H9 (cell line): ENCODE measurements around the gene F5. TPM values are rescaled to one million over a fixed set of nuclear protein-coding genes. Genes with fewer than 3 reads are reported as not detected.

ENCODE experiments used
- DNase-seq: peaks from one replicate; pipeline ENCODE4 v3.0.0-alpha.2; 2017
- H2AFZ ChIP-seq: one replicate; pipeline ENCODE4 v1.6.1; 2013; ENCODE audit warnings: mild to moderate bottlenecking, low read length, control low read depth, moderate library complexity
- H2AK5ac ChIP-seq: 2 replicates; pipeline ENCODE4 v1.6.1; 2013; ENCODE audit warnings: low read length, control low read depth, mixed read lengths; ENCODE audit not compliant: insufficient read length
- H2BK120ac ChIP-seq: one replicate; pipeline ENCODE4 v1.6.1; 2013; ENCODE audit warnings: low read depth, mild to moderate bottlenecking, low read length, control low read depth, inconsistent platforms; ENCODE audit not compliant: poor library complexity, severe bottlenecking
- H2BK12ac ChIP-seq: 2 replicates; pipeline ENCODE4 v1.6.1; 2013; ENCODE audit warnings: low read length, control low read depth, mixed read lengths, low read depth; ENCODE audit not compliant: insufficient read length
- H2BK15ac ChIP-seq: 2 replicates; pipeline ENCODE4 v1.6.1; 2013; ENCODE audit warnings: low read depth, low read length, control low read depth
- H2BK20ac ChIP-seq: one replicate; pipeline ENCODE4 v1.6.1; 2013; ENCODE audit warnings: low read depth, mild to moderate bottlenecking, low read length, control low read depth, inconsistent platforms; ENCODE audit not compliant: poor library complexity, severe bottlenecking
- H2BK5ac ChIP-seq: 2 replicates; pipeline ENCODE4 v1.6.1; 2013; ENCODE audit warnings: low read length, control low read depth, mixed read lengths; ENCODE audit not compliant: insufficient read length
- H3K14ac ChIP-seq: 2 replicates; pipeline ENCODE4 v1.6.1; 2013; ENCODE audit warnings: low read length, control low read depth; ENCODE audit not compliant: insufficient read depth
- H3K18ac ChIP-seq: 2 replicates; pipeline ENCODE4 v1.6.1; 2013; ENCODE audit warnings: low read depth, mild to moderate bottlenecking, mixed read lengths, low read length, control low read depth; ENCODE audit not compliant: insufficient read length
- H3K23ac ChIP-seq: 2 replicates; pipeline ENCODE4 v1.6.1; 2013; ENCODE audit warnings: low read length, control low read depth, mixed read lengths, low read depth; ENCODE audit not compliant: insufficient read length
- H3K23me2 ChIP-seq: 2 replicates; pipeline ENCODE4 v1.6.1; 2013; ENCODE audit warnings: low read depth, mild to moderate bottlenecking, mixed read lengths, low read length, control low read depth; ENCODE audit not compliant: insufficient read length, poor library complexity, severe bottlenecking
- H3K27ac ChIP-seq: 2 replicates; pipeline ENCODE4 v1.5.1; 2013; ENCODE audit warnings: low read length, control low read depth, mixed read lengths, low read depth; ENCODE audit not compliant: insufficient read length
- H3K27me3 ChIP-seq: 2 replicates; pipeline ENCODE4 v1.6.1; 2013; ENCODE audit warnings: low read length, control low read depth, inconsistent platforms; ENCODE audit not compliant: insufficient read depth
- H3K4ac ChIP-seq: 2 replicates; pipeline ENCODE4 v1.6.1; 2013; ENCODE audit warnings: low read depth, mild to moderate bottlenecking, control low read depth, inconsistent platforms, low read length, moderate library complexity
- H3K4me1 ChIP-seq: 2 replicates; pipeline ENCODE4 v1.6.1; 2013; ENCODE audit warnings: low read length, control low read depth, inconsistent platforms; ENCODE audit not compliant: insufficient read depth
- H3K4me2 ChIP-seq: 2 replicates; pipeline ENCODE4 v1.6.1; 2013; ENCODE audit warnings: low read length, control low read depth, mixed read lengths; ENCODE audit not compliant: insufficient read length, insufficient read depth
- H3K56ac ChIP-seq: 2 replicates; pipeline ENCODE4 v1.6.1; 2013; ENCODE audit warnings: low read depth, mild to moderate bottlenecking, mixed read lengths, low read length, control low read depth; ENCODE audit not compliant: insufficient read length
- H3K79me1 ChIP-seq: 2 replicates; pipeline ENCODE4 v1.6.1; 2013; ENCODE audit warnings: low read depth, mild to moderate bottlenecking, moderate library complexity, low read length, control low read depth, inconsistent platforms; ENCODE audit not compliant: insufficient read depth, poor library complexity, severe bottlenecking
- H3K79me2 ChIP-seq: 2 replicates; pipeline ENCODE4 v1.6.1; 2013; ENCODE audit warnings: low read length, control low read depth, inconsistent platforms; ENCODE audit not compliant: insufficient read depth
- H3K9ac ChIP-seq: 2 replicates; pipeline ENCODE4 v1.6.1; 2013; ENCODE audit warnings: low read length, control low read depth, mixed read lengths; ENCODE audit not compliant: insufficient read length; ENCODE audit errors: extremely low read depth
- H3K9me3 ChIP-seq: one replicate; pipeline ENCODE4 v1.6.1; 2013; ENCODE audit warnings: low read depth, low read length, inconsistent platforms; ENCODE audit not compliant: control insufficient read depth
- H3T11ph ChIP-seq: one replicate; pipeline ENCODE4 v1.6.1; 2013; ENCODE audit warnings: mild to moderate bottlenecking, low read length, control low read depth, inconsistent platforms
- H4K20me1 ChIP-seq: one replicate; pipeline ENCODE4 v1.6.1; 2013; ENCODE audit not compliant: control insufficient read depth, insufficient read length, insufficient read depth
- H4K5ac ChIP-seq: 2 replicates; pipeline ENCODE4 v1.6.1; 2013; ENCODE audit warnings: low read depth, mild to moderate bottlenecking, mixed read lengths, low read length, control low read depth; ENCODE audit not compliant: insufficient read length
- H4K8ac ChIP-seq: replicated peaks from 2 replicates; pipeline ENCODE4 v1.6.1; 2013; ENCODE audit warnings: low read length, control low read depth, mixed read lengths, low read depth; ENCODE audit not compliant: insufficient read length
- H4K91ac ChIP-seq: 2 replicates; pipeline ENCODE4 v1.6.1; 2013; ENCODE audit warnings: low read depth, mild to moderate bottlenecking, moderate library complexity, mixed read lengths, low read length, control low read depth; ENCODE audit not compliant: insufficient read length
- H3K27ac Mint-ChIP-seq, 3 experiments: 2 replicates in 2 of 3; 3 replicates in 1 of 3; pipeline ENCODE4 v1.8.0; 2020 to 2021; ENCODE audit warnings: mixed read lengths in 3 of 3, mild to moderate bottlenecking in 1 of 3, moderate library complexity in 1 of 3
- H3K27me3 Mint-ChIP-seq: 2 replicates; pipeline ENCODE4 v1.8.0; 2021; ENCODE audit warnings: low read depth, mild to moderate bottlenecking, moderate library complexity, mixed read lengths
- H3K36me3 Mint-ChIP-seq, 3 experiments: 2 replicates in 2 of 3; 3 replicates in 1 of 3; pipeline ENCODE4 v1.8.0; 2020 to 2021; ENCODE audit warnings: low read depth in 3 of 3, mixed read lengths in 3 of 3; ENCODE audit not compliant: insufficient read depth in 1 of 3
- H3K4me1 Mint-ChIP-seq, 2 experiments: 2 replicates each; pipeline ENCODE4 v1.8.0; 2020; ENCODE audit warnings: mixed read lengths in 2 of 2
- H3K4me3 Mint-ChIP-seq, 2 experiments: 2 replicates in 1 of 2; 3 replicates in 1 of 2; pipeline ENCODE4 v1.8.0; 2020 to 2021; ENCODE audit warnings: mild to moderate bottlenecking in 2 of 2, mixed read lengths in 2 of 2, moderate library complexity in 1 of 2
- H3K9me3 Mint-ChIP-seq, 2 experiments: 2 replicates in 1 of 2; 3 replicates in 1 of 2; pipeline ENCODE4 v1.8.0; 2020; ENCODE audit warnings: mild to moderate bottlenecking in 2 of 2, mixed read lengths in 2 of 2, moderate library complexity in 1 of 2
- CTCF ChIP-seq: fragments of 200-600 bp; sonication (generic); conservative IDR thresholded peaks from 3 replicates; pipeline ENCODE4 v1.8.0; 2021; ENCODE audit warnings: antibody characterized with exemption, mild to moderate bottlenecking
- WGBS: extraction: QIAGEN DNeasy Blood & Tissue Kit; methylation state at CpG from one replicate; pipeline ENCODE4 v1.1.7; 2013; ENCODE audit warnings: missing lambda C conversion rate, low lambda C conversion rate, mixed read lengths; ENCODE audit not compliant: insufficient read length; ENCODE audit errors: extremely low coverage; 5-methylcytosine and 5-hydroxymethylcytosine counted together
- total RNA-seq: library from RNA; stranded (reverse); gene quantifications from 2 replicates; pipeline ENCODE4 v1.2.1, GENCODE V29; 2021

The F5 gene
- total RNA-seq, 1 experiment from 2014 or later = 0.04 TPM

GRCh38 chr1:169487133-169487532 is 99.1 kb downstream of the F5 start:
- TF ChIP-seq CTCF = no peak

More at GRCh38 chr1:169487133-169487532, 99.1 kb downstream of the F5 start:
- H3K4me1 Mint-ChIP-seq = peaks cover 49 to 51% of the 10 kb centered on the region in 2 experiments
- WGBS = no CpG with 5 or more reads among the region's 5 CpGs
- Histone ChIP-seq H3K4me1 (peaks cover 7% of the 10 kb centered on the region), H2BK15ac (no peak overlapping the region), H3K79me2 (peaks cover 22% of the 10 kb centered on the region; the same call in 1 of the 2 replicates), H3K4me2 (peak overlapping the region; percentile 95), H3K23me2 (peaks cover 15% of the 10 kb centered on the region), H2AK5ac (no peak overlapping the region), H4K20me1 (no peaks in the 10 kb centered on the region), H2BK20ac (no peak overlapping the region), H3K27ac (no peak overlapping the region), H3K9ac (no peak overlapping the region), H3K23ac (no peak overlapping the region), H2AFZ (no peak overlapping the region), H3K9me3 (no peaks in the 10 kb centered on the region), H3K14ac (no peak overlapping the region), H2BK120ac (no peak overlapping the region), H3T11ph (no peak overlapping the region), H4K8ac (no peak overlapping the region), H2BK5ac (no peak overlapping the region), H4K91ac (no peak overlapping the region), H3K79me1 (peaks cover 4% of the 10 kb centered on the region), H3K56ac (no peak overlapping the region), H4K5ac (no peak overlapping the region), H3K27me3 (no peaks in the 10 kb centered on the region), H3K18ac (no peak overlapping the region), H3K4ac (no peak overlapping the region), H2BK12ac (no peak overlapping the region)
- no peaks in the 10 kb centered on the region; a peak in 1 of 7 replicates for H3K36me3 Mint-ChIP-seq
- no peak overlapping the region for H3K27ac Mint-ChIP-seq
- DNase-seq = no peak
- H3K9me3 Mint-ChIP-seq = no peaks in the 10 kb centered on the region; a peak in 1 of 5 replicates
- no peaks in the 10 kb centered on the region for H3K27me3 Mint-ChIP-seq
- H3K4me3 Mint-ChIP-seq = peak overlapping the region; percentile 85 to 97
